ENCODE results near the gene NFILZ.

NFILZ gene

GRCh38 chr19:8643860-8644653, 13.6 kb downstream of the NFILZ start:
- DNase-seq, result no peak

- DNase-seq, result no peak
Observed at GRCh38 chr19:8648240-8648639, 17.8 kb downstream of the NFILZ start.

GRCh38 chr19:8654591-8655339, 24.3 kb downstream of the NFILZ start:
- peak; percentile 2 for DNase-seq

- no peak for DNase-seq
Observed at GRCh38 chr19:8655340-8655709, 24.9 kb downstream of the NFILZ start.

GRCh38 chr19:8657869-8658268, 27.4 kb downstream of the NFILZ start:
- DNase-seq, result no peak

GRCh38 chr19:8659905-8660304, 29.5 kb downstream of the NFILZ start:
- DNase-seq, result no peak

- DNase-seq, result no peak
Observed at GRCh38 chr19:8662263-8662662, 31.8 kb downstream of the NFILZ start.

GRCh38 chr19:8663920-8664670, 33.7 kb downstream of the NFILZ start:
- no peak for DNase-seq

GRCh38 chr19:8664671-8665057, 34.2 kb downstream of the NFILZ start:
- DNase-seq, result no peak

GRCh38 chr19:8665468-8666213, 35.2 kb downstream of the NFILZ start:
- DNase-seq, result no peak

GRCh38 chr19:8666814-8667405, 36.5 kb downstream of the NFILZ start:
- DNase-seq, result no peak

GRCh38 chr19:8673276-8673891, 43.0 kb downstream of the NFILZ start:
- DNase-seq, result no peak

GRCh38 chr19:8675066-8675465, 44.6 kb downstream of the NFILZ start:
- no peak for DNase-seq

GRCh38 chr19:8678244-8678807, 47.9 kb downstream of the NFILZ start:
- DNase-seq, result no peak

Measured in NCI-H526 treated with DMSO at 0.1 percent for 48 hours (cell line).